Left kidney (tissue), 2 donors: ENCODE results near the gene SLC31A1. TPM values are rescaled to one million over a fixed set of nuclear protein-coding genes. Genes with fewer than 3 reads are reported as not detected.
"Not testable (repeated sequence)": the region's sequence is repeated elsewhere in the genome, so short reads cannot be mapped to it uniquely, and the experiment has no call there.

Source experiments
- DNase-seq: peaks from one replicate; pipeline ENCODE4 v3.0.0-alpha.2; 2013
- polyA plus RNA-seq: library from polyadenylated mRNA; unstranded; fragments of 120-200 nt; gene quantifications from one replicate; pipeline ENCODE4 v1.2.1, GENCODE V29; 2013; ENCODE audit not compliant: insufficient read length

Gene SLC31A1
- polyA plus RNA-seq, 1 donor = 29.5 TPM

DNA sequence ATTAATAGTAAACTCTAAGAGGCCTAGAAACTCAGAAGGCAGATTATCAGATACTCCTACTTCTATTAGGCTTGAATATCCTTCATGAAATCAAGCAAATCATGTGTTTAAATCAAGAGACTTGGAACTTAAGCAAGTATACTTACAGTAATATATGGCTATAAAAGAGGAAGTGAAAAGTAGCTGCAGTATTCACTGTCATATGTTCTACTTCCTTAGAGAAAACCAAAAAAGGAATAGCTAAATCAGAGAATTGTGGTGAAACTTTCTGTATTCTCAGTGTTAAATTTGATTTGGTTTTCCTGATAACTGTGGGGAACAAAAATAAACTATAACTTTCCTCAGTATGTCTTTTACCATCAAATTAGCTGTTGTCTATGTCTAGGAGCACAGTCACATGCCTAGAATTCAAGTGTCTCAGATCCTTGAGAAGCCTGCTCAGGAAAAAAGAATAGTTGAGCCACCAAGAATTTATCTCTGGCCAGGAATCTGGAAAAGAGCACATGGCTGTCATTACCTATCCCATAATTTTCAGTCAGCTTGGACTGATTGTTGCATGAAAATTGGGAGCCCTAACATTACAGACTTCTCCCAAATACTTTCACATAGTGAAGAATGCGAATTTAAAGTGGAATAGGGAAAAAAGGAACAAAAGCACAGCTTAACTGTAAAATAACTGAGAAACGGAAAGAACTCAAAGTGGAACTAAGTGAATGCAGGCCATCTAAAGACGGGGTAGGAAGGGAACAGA lies 2.0 kb upstream of the SLC31A1 start:
- DNase-seq = no peak

- DNase-seq = no peak
Observed at GRCh38 chr9:113219969-113220368, 1.4 kb upstream of the SLC31A1 start.

DNA sequence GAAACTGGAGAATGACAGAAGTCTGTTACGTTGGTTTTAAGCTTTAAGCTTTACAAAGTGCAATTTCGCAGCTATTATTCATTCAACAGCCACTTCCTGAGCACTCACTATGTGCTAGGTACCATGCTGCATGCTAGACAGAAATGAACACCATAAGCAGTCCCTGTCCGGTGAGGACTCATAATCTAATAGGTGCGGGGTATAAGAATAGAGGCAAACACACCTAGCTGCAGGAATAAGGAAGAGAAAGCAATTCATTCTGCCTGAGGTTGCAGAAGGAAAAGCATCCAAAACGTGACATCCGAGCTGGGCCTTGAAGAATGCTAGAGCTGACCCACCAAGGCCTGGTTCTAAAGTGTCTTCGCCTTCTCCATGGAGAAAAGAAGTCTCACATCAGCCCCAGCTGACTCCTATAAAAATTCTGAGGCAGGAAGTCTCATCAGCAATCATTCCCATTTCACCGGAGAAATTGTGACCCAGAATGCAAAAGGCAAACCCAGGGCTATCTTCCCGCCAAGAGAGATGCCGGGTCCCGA lies 809 bp upstream of the SLC31A1 start:
- no peak for DNase-seq

DNA sequence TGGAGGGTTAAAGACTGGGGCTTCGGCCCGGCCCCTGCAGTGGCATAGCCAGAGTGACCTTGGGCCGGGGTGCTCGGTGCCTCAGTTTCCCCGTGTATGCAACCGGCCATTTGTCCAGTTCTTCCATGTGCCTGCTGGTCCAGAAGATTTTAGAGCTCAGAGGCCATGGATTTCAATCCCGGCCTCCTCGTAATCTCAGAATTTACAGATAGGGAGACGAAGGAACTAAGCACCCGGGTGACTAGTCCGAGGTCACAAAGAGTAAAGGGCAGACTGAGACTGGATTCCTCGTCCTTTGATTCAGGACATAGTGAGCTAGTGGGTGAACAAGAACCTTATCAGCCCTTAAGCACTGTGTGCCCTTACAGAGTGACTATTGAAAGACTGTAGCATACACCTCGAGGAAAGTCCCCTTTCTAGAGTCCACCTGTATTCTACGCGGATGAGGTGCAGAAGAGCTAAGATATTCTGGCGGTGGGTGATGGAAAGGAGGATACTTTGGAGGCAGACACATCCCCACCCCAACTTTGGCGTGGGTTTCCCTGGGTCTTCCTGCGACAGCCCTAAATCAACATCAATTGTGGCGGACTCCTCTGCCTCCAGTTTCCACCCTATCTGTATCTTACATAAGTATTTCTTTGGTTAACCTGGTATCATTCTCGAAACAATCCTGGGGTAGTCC lies 597 bp downstream of the SLC31A1 start:
- DNase-seq = no peak

GRCh38 chr9:113222482-113222841 lies 1.1 kb downstream of the SLC31A1 start:
- DNase-seq = no peak

GRCh38 chr9:113223963-113224362 lies 2.6 kb downstream of the SLC31A1 start:
- no peak for DNase-seq

DNA sequence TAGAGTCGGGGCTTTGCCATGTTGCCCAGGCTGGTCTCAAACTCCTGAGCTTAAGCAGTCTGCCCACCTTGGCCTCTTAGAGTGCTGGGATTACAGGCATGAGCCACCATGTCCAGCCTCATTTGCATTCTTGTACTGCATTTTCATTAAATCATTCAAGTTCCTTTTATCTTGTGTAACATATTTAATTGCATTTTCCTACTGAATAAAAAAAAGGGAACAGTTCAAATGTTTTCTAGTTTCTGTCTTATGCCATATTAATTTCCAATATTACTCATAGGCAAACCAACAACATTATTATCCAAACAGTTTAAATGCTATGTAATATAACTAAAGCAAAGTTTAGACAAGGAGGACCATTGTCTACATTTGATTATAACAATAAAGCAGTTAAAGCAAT lies 6.1 kb downstream of the SLC31A1 start:
- DNase-seq = no peak

DNA sequence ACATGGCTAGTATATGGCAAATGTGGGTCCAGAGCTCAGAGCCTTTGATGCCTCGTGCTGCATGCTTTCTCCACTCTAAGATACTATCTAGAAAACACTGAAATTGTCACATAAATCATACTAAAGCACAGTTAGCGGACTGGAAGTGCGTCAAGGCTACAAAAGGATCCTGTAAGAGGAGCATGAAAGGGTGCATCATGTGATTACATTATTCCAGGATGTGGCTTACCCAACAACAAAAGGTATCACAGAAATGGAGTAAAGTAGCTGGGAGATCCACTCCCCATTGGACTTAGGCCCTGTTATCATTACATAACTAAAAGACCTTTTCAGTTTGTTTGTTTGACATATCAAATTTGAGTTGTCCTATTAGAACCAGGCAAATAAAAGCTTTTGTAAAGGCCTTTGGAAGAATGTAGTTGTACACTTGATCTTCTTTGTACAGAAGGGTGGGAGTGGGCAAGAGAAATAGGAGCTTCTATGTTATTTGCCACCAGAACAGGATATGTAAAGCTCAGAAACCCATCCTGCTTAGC lies 6.9 kb downstream of the SLC31A1 start:
- DNase-seq = no peak

DNA sequence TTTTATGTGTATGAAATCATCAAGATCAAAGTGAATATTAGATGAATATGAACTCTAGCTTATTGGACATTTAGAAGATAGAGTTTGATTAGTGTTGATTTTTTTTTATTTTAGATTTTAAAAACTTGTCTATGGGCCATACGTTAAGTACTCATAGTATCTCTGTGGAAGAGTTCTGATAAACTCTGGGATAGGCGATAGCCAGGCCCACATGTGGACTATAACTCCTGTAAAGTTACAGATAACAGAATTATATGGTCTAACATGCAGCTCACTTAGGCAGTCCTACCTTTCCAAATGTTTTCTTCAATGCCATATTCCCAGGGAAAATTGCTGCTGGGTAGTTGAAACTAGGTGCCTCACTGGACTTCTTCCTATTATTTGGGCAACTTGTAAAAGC lies 10.4 kb downstream of the SLC31A1 start:
- no peak for DNase-seq

DNA sequence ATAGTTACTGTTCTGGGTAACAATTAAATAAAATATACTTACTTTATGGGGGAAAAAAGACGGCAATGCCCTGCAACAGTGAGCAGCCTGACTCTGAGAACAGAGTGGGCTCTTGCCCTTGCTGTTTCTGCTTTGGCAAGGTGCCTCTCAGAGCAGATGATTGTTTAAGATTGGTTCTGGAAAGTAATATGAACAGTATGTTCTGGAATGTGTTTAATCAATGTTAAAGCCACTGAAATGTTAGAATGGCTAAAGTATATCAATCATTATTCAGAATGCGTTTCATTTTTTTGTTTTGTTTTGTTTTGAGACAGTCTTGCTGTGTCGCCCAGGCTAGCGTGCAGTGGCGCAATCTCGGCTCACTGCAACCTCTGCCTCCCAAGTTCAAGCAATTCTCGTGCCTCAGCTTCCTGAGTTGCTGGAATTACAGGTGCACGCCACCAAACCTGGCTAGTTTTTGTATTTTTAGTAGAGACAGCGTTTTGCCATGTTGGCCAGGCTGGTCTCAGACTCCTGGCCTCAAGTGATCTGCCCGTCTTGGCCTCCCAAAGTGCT lies 14.4 kb downstream of the SLC31A1 start:
- DNase-seq = not testable (repeated sequence)

DNA sequence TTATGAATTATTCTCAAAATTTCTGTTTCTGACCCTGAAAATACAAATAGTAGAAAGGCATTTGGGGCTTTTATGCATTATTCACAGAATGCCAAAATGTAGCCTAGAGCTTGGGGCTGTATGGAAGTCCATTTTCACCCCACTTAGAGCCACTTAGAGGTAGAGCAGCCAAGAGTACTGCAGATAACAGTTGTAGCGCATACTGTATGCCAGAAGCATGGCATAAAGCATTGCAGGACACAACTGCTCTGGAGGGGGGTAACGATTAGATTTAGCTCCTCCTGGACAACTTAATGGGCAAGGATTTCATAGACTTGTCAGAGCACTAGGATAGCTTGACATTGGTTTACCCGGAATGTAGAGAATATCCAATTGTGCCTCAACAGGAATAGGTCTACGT lies 15.7 kb downstream of the SLC31A1 start:
- no peak for DNase-seq

- DNase-seq = no peak
Observed at GRCh38 chr9:113238202-113238858, 17.0 kb downstream of the SLC31A1 start.

DNA sequence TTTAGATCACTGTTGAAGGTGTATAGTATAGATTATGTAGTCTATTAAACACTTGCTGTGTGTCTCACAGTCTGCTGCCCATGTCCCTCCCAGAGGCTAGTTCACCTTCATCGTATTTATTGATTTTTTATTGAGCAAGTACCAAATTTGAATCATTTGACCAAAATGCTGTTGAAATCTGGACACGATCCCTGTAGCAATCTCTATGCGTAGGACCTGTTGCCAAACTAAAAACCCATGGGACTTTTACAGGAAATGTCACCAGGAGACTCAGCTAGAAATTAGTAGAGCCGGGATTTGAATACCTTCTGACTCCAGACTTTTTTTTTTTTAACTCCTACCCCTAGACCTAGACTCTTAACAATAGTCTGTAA lies 17.5 kb downstream of the SLC31A1 start:
- DNase-seq = no peak

DNA sequence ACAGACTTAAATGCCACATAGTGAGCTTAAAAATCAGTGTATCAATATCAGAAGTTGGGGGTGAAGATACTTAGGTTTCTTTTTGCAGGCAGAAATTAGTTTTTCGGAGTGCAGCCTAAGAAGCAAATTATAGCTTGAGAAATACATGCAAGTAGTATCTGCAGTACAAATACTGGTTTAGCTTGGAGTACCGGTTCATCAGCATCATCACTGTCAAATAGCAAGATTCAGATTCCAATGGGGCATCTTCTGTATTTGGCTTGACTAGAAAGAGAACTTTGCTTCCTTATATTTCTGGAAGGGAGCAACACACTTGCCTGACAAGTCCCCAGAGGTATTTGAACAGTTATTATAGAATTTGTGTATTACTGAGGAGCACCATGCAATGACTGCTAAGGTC lies 19.8 kb downstream of the SLC31A1 start:
- no peak for DNase-seq

DNA sequence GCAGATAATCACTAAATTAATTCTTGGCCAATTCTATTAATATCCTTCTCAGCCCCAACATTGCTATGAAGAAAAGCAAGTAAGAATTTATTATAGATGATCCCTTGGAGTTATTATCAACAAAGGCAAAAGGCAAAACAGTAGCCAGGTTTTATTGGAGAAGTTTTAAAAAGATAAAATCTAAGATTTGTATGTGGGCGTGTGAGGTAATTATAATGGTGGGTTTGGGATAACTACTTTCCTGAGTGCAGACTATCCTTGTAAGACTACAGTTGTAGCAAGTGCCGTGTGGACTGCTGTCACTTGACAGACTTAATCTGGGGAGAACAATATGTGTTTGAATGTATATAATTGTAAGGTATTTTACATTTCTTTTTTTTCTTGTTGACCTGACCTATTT lies 23.2 kb downstream of the SLC31A1 start:
- no peak for DNase-seq

- no peak for DNase-seq
Observed at GRCh38 chr9:113245894-113246293, 24.6 kb downstream of the SLC31A1 start.

DNA sequence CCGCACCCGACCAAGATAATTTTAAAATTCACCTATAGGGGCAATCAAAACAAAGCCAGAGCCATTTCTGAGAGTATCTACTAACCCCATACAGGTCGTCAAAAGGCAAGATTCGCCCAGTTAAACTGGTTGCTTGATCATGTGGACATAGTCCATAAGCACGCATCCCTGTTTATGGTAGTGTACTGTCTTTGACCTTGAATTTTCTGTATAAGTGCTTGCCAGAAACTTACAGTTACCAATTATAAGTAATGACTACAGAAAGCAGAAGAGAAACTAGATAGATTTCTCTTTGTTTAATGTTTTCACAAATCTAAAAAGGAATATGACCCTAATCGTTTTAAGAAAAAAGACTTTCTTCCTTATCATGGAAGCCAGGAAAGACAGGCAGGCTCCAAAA lies 25.6 kb downstream of the SLC31A1 start:
- no peak for DNase-seq

GRCh38 chr9:113247640-113248039 lies 26.3 kb downstream of the SLC31A1 start:
- no peak for DNase-seq

- DNase-seq = not testable (repeated sequence)
Observed at GRCh38 chr9:113249661-113250060, 28.3 kb downstream of the SLC31A1 start.

DNA sequence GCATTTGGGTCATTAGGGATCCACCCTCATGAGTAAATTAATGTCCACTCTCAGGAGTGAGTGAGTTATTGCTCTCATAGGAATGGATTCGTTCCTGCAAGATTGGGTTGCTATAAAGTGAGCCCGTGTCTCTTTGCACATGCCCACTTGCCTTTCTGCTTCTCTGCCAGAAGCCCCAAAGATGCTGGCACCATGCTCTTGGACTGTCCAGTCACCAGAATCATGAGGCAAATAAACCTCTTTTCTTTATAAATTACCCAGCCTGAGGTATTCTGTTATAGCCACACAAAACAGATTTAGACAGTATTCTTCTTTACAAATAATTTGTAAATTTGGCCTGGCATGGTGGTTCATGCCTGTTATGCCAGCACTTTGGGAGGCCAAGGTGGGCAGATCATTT lies 29.5 kb downstream of the SLC31A1 start:
- no peak for DNase-seq

- DNase-seq = no peak
Observed at GRCh38 chr9:113254991-113255390, 33.6 kb downstream of the SLC31A1 start.

DNA sequence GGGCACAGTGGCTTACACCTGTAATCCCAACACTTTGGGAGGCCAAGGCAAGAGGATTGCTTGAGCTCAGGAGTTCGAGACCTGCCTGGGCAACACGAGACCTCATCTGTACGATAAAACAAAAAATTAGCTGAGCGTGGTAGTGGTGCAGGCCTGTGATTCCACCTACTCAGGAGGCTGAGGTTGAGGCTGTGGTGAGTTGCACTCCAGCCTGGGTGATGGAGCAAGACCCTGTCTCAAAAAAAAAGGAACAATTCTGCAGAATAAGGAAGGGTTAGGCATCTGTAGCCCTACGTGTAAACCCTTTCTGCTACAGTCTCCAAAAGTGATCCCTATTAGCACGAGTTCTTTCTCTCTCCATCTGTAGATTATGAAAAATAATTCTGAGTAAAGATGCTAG lies 34.1 kb downstream of the SLC31A1 start:
- no peak for DNase-seq

DNA sequence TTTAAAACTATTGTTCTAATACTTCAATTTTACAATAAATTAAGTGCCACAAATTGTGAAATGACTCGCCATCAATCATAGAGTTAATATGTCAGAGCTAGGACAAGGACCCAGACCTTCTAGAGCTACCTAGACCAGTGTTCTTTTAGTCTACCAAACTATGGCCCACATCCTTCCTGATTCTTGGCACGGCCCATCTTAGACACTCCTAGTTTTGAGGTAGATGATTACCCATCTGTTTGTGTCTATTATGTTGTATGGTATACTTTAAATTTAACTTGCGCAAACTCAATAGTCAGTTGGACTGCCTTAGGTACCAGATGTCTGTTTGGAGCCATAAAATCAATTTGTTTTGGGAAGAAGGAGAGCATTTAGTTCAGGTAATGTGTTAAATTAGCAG lies 36.5 kb downstream of the SLC31A1 start:
- no peak for DNase-seq
